ENCODE results near the gene STRN. TPM values are rescaled to one million over a fixed set of nuclear protein-coding genes. Genes with fewer than 3 reads are reported as not detected.
"Not testable (repeated sequence)": the region's sequence is repeated elsewhere in the genome, so short reads cannot be mapped to it uniquely, and the experiment has no call there.

The STRN gene, protein sequence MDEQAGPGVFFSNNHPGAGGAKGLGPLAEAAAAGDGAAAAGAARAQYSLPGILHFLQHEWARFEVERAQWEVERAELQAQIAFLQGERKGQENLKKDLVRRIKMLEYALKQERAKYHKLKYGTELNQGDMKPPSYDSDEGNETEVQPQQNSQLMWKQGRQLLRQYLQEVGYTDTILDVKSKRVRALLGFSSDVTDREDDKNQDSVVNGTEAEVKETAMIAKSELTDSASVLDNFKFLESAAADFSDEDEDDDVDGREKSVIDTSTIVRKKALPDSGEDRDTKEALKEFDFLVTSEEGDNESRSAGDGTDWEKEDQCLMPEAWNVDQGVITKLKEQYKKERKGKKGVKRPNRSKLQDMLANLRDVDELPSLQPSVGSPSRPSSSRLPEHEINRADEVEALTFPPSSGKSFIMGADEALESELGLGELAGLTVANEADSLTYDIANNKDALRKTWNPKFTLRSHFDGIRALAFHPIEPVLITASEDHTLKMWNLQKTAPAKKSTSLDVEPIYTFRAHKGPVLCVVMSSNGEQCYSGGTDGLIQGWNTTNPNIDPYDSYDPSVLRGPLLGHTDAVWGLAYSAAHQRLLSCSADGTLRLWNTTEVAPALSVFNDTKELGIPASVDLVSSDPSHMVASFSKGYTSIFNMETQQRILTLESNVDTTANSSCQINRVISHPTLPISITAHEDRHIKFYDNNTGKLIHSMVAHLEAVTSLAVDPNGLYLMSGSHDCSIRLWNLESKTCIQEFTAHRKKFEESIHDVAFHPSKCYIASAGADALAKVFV
- total RNA-seq (2014; rRNA removed; shearing (Covaris generic)): 12.1 and 15.2 TPM in 2 replicates

GRCh38 chr2:36966370-36967235, at the start of gene STRN:
Gene STRN (minus strand): TSS chr2:36966536. CDS start chr2:36966463, 73 bp downstream.
- peak; percentile 99 for DNase-seq (ENCODE audit: low read depth)

DNA sequence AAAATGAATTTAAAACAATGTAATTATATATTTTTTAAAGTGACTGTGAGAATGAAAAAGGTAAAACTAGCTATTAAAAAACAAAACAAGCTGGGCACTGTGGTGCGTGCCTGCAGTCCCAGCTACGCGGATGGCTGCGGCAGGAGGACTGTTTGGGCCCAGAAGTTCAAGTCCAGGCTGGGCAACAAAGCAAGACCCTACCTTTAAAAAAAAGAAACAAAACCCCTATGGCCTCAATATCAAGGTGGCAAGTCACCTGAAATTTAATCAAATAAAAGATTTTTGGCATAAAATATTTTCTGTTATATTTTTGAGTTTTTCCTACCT, 46.9 kb upstream of the STRN start:
- DNase-seq (ENCODE audit: low read depth): no peak

GRCh38 chr2:37011130-37011529, 44.8 kb upstream of the STRN start:
- no peak for DNase-seq (ENCODE audit: low read depth)

DNA sequence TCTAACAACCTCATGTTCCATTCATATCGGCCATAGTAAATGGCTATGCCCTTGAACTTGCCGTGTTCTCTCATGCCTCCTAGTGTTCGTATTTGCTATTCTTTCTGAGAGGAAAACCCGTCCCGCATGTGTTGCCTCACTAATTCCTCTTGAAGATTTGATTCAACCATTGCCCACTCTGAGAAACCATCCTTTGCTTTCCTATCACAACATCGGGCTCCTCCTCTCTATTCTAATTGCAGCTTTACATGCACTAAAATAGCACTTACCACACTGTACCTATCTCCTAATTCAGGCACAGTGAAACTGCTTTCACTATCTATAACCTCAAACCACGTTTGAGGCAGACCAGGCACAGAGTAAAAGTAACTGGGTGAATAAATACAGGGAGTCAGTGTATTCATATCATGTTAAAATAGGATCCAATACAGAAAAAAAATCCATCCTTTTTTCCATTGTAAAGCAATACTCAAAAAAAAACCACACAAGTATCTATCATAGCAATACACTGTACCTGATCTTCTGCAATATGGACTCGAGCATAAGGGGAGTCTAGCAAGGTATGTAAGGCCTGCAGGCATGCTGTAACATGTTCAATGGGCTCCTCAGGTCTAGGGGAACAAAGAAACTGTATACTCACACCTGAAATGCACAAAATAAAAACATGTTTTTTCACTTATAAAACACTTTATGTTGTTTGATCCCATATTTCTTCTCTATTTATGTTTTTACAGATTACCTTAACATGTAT, 39.0 kb upstream of the STRN start:
- DNase-seq (ENCODE audit: low read depth): no peak

DNA sequence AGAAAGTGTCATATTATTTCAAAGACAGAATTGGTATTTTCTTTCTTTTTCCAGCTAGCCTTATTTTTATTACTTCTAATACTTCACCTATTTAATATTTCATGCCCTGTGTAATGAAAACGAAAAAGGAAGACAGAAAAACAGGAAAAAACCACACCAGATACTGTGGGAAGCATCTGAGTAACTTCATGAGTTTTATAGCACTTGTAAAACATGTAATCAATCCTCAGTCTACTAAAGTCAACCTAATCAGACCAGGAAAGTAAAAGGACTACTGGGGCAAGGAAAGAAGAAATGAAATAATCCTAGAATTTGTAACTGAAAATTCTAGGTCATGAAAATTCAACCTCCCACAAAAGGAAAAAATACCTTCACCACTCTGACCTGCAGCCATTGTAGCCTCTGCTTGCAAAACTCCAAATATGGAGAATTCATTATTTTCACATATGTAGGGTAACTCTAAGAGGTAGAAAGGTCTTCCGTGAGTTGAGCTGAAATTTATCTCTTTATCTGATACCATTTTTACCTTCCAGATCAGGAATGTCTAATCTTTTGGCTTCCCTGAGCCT, 34.7 kb upstream of the STRN start:
- DNase-seq (ENCODE audit: low read depth): no peak

GRCh38 chr2:37000318-37000717, 34.0 kb upstream of the STRN start:
- no peak for DNase-seq (ENCODE audit: low read depth)

DNA sequence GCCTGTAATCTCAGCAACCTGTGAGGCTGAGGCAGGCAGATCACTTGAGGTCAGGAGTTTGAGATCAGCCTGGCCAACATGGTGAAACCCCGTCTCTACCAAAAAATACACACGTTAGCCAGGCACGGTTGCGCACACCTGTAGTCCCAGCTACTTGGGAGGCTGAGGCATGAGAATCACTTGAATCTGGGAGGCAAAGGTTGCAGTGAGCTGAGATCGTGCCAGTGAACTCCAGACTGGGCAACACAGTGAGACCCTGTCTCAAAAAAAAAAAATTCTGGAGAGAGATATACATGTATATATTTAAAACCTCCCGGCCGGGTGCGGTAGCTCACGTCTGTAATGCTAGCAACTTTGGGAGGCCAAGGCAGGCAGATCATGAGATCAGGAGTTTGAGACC, 33.1 kb upstream of the STRN start:
- DNase-seq (ENCODE audit: low read depth): not testable (repeated sequence)

DNA sequence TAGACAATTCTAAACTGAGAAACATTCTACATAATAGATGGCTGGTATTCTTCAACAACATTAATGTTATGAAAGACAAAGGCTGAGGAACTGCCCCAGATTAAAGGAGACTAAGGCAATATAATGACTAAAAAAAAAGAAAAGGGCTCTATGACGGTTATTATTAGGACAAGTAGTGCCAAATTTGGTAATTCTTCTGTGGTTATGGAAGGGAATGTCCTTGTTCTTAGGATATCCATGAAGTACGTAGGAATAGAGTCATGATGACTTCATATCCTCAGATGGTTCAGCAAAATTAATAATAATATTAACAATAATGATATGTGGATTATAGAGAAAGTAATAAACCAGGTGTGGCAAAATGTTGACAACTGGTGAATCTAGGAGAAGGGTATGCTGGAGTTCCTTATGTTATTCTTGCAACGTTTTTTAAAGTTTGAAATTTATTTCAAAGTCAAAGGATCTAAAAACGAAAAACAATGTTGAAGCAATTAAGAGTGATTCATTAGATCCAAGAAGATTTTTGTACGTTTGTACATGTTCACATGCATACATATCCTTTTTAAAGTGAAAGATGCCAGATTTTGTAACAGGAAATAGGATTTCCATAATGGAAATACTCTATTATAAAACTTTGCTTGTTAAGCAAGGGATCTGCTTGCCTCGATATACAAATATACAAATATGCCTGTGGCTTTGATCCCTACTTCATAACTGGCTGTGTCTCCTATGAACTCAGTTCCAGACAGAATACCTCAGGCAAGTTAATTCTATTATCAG, 27.7 kb upstream of the STRN start:
- no peak for DNase-seq (ENCODE audit: low read depth)

GRCh38 chr2:36988008-36988407, 21.7 kb upstream of the STRN start:
- DNase-seq (ENCODE audit: low read depth): no peak

DNA sequence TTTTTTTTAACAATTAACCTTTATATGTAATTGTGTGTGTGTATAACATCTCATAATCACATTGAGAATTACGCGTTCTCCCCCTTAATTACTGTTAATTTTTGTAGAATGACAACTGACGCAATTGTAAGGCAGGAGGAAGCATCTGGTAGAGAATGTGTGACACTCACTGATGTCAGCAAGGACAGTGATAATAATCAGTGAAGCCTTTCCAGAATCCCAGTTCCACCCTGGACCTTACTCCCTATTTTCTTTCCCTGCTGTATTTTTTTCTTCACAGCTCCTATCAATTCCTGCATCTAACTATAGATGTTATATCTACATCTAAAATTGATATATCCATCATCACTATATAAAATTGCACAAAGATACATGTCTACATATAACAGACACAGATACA, 16.1 kb upstream of the STRN start:
- DNase-seq (ENCODE audit: low read depth): no peak

DNA sequence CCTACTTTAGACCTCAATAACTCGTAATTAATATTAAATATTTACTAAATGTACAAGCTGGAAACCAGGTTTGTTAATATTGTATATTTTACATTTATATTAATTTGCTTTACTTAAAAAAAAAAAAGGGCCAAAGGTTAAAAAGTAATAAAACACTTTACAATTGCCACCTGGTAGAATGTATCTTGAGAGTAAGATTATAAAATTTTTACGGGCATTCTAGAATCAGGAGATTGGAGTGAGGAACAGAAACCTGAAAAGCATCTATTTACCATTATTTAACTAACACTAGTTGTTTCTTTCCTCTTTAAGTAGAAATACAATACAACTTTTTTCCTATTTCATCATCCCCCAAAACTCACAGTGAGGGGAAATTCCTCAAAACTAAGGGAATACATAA, 15.6 kb upstream of the STRN start:
- no peak for DNase-seq (ENCODE audit: low read depth)

GRCh38 chr2:36979007-36979406, 12.7 kb upstream of the STRN start:
- not testable (repeated sequence) for DNase-seq (ENCODE audit: low read depth)

DNA sequence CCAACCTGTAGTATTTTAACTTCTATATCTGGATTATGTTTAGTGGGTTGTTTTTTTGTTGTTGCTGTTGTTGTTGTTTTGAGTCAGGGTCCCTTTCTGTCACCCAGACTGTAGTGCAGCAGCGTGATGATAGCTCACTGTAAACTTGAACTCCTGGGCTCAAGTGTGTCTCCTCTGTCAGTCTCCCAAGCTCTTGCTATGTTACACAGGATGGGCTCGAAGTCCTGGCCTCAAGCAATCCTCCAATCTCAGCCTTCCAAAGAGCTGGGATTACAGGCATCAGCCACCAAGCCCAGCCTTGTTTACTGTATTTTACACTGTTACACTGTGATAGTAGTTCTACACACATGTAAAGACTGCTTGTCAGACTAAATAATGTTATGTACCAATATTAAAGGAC, 9.7 kb upstream of the STRN start:
- no peak for DNase-seq (ENCODE audit: low read depth)

DNA sequence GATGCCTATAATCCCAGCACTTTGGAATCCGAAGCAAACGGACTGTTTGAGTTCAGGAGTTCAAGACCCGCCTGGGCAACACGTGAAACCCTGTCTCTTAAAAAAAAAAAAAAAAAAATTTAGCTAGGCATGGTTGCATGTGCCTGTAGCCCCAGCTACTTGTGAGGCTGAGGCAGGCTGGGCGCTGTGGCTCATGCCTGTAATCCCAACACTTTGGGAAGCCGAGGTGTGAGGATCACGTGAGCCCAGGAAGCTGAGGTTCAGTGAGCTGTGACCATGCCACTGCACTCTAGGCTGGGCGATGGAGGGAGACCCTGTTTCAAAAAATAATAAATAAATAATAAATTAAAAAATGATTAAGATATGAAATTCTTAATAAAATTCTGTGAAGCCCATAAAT, 9.0 kb upstream of the STRN start:
- DNase-seq (ENCODE audit: low read depth): no peak

GRCh38 chr2:36973320-36973719, 7.0 kb upstream of the STRN start:
- DNase-seq (ENCODE audit: low read depth): no peak

DNA sequence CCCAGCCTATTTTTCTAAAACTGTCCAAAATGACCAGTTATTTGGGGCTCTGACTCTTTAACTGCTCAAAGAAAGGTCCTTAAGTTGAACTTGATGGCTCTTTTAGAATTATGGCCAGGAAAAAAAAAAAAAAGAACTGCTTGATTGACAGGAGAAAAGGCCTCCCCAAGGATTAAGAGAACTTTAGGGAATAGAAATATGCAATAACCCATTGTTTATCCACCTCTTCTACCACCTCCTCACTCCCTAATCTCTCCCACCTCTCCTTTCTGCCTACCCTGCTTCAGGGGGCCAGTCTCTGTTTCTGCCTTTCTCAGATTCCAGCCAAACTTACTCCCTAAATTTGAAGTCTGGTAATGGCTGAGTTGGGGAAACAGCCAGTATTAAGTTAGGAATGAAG, 5.7 kb upstream of the STRN start:
- no peak for DNase-seq (ENCODE audit: low read depth)

DNA sequence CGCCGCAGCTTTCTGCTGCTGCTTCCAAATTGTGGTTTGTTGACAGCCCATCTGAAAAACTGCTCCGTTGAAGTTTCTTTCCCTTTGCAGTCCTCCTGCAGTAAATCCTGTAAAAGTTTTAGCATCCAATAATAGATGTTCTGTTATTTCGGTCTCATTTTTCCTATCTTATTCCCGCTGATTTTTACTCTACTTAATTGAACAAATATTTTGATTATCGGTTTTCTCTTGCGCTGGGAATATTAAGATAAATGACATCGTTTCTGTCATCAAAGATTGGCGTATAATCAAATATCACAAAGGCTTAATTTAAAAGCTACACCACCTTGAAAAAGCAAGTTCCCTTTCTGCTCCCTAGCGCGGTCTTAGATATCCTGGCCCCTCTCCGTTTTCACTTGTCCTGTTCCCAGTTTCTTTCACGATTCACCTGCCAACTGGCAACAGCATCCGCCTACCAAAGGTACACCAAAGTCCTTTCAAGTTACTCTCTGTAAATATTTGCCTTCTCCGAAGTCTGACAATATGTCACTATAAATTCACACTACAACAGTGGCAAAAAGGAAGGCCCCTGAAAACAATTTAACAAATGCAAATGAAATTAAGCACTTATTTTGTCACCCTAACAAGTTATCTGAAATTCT, 1.0 kb upstream of the STRN start:
- no peak for DNase-seq (ENCODE audit: low read depth)

GRCh38 chr2:36965751-36966369, 476 bp downstream of the STRN start:
- DNase-seq (ENCODE audit: low read depth): peak; percentile 28

DNA sequence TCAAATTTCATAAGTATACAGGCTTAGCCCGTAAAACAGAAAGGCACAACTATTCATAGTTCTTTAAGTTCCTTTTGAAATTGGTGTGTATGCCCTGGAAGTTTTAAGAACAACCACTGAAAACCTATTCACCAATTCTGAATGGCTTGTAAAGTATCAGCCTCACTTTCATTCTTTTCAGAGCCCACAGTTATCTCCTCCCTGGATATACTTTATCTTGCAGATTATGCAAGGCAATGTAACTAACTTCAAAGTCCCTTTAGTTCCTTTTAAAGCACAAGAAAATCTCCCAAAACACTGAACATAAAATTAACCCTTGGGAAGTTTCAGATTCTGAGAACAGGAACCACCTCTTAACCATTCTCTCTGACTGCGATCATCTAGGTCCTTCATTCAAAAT, 1.1 kb downstream of the STRN start:
- DNase-seq (ENCODE audit: low read depth): no peak

Measured in Daoy (cell line).